Activated T-cell treated with anti-CD3 and anti-CD28 coated beads, Interleukin-2, amount 50 U/mL, for 4 hours (primary cell): ENCODE measurements around the gene GPC1. TPM values are rescaled to one million over a fixed set of nuclear protein-coding genes. Genes with fewer than 3 reads are reported as not detected.

Source experiments
- ATAC-seq, 2 donors: fragments of 200-7000 bp; cut with Tn5 transposase; one replicate each; pipeline ENCODE4 v1.10.0; 2021
- DNase-seq: peaks from one replicate; pipeline ENCODE4 v3.0.0-alpha.2; 2020
- H3K27me3 Mint-ChIP-seq: one replicate; pipeline ENCODE4 v1.8.0; 2021; ENCODE audit warnings: low read depth, mixed read lengths
- H3K36me3 Mint-ChIP-seq: one replicate; pipeline ENCODE4 v1.8.0; 2022; ENCODE audit warnings: mixed read lengths; ENCODE audit not compliant: insufficient read depth
- H3K4me1 Mint-ChIP-seq: one replicate; pipeline ENCODE4 v1.8.0; 2021; ENCODE audit warnings: low read depth, mixed read lengths
- H3K4me3 Mint-ChIP-seq: one replicate; pipeline ENCODE4 v1.8.0; 2021; ENCODE audit warnings: mild to moderate bottlenecking, moderate library complexity, mixed read lengths
- H3K9me3 Mint-ChIP-seq: one replicate; pipeline ENCODE4 v1.8.0; 2021; ENCODE audit warnings: mixed read lengths
- total RNA-seq, 3 donors: library from RNA; stranded (reverse); gene quantifications; one replicate each; pipeline ENCODE4 v1.2.1, GENCODE V29; 2021

Gene GPC1
- total RNA-seq, 3 donors from 2014 or later: 3.7 to 6.3 (median 5.9) TPM

DNA sequence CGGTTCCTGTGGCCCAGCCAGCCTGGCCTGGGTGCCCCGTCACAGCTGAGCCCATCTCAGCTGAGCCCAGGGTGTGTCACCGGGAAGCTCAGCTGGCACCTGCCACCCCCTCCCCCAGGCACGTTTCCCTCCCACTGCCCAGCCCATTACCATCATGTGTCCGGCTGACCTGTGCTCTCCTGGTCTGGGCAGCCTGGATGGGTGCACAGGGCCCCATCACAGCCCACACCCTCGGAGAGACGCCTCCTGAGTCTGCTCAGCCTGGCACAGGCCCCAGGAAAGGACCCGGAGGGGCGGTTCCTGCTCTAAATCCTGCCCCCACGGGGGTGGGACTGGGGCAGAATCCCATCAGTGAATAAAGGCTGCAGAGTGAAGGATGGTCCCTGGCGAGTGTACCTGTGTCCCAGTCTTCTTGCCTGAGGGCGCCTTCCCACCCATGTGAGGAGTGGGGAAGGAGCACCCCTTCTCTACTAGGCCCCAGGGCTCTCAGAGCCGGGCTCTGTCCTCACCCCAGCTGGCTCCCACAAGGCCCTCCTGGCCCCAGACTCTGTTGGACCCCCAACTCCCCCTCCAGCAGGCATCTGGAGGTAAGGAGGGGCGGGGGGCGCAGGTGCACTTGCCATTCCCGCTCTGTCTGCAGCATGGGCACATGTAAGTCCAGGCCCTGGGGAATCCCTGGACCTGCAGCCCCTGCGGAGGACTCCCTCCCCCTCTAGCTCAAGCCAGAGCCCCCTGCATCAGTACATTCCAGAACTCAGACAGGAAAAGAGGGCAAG is 21.2 kb downstream of the GPC1 start:
- DNase-seq: no peak
- Mint-ChIP-seq H3K27me3 (peaks cover 26% of the 10 kb centered on the region), H3K4me1 (peaks cover 11% of the 10 kb centered on the region), H3K4me3 (no peak overlapping the region), H3K9me3 (no peaks in the 10 kb centered on the region), H3K36me3 (no peaks in the 10 kb centered on the region)
- no peak for ATAC-seq

DNA sequence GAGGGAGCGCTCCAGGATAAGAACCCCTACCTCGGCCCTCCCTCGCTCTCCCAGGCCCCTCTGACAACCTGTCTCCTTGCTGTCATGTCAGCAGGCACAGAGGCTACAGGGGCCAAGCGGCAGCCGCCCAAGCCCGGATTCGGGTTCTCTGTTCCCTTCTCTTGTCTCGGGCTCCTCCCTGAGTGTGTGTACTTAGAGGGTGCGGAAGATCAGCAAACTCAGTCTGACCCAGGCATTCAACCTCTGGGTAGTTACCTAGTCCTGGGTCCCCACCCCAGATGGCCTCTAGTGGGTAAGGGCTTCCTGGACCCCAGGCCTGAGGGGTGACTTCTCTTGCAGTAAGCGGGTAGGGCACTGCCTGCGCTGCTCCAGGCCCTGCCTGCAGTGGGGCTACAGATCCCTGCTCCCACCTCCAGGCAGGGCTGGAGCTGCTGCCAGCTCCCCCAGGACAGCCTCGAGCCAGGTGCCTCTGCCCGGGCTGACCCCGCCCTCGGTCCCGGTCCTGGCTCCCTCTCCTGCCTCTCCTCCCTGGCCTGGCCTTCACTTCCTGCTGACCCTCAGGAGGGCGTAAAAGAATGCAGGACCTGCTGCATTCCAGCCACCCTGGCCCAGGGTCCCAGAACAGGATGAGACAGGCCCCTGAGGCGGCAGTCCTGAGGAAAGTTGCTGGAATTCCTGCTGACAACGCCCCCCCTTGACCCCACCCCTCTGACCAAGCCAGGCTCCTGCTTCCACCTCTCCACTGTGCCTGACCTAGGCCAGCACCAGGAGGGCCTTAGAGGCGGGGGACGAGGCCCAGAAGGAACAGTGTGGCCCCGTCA is 22.0 kb downstream of the GPC1 start:
- peaks cover 9% of the 10 kb centered on the region for H3K4me1 Mint-ChIP-seq
- no peak overlapping the region for H3K4me3 Mint-ChIP-seq
- no peaks in the 10 kb centered on the region for H3K36me3 Mint-ChIP-seq
- H3K9me3 Mint-ChIP-seq: no peaks in the 10 kb centered on the region
- no peak for DNase-seq
- ATAC-seq: no peak
- peaks cover 22% of the 10 kb centered on the region for H3K27me3 Mint-ChIP-seq

DNA sequence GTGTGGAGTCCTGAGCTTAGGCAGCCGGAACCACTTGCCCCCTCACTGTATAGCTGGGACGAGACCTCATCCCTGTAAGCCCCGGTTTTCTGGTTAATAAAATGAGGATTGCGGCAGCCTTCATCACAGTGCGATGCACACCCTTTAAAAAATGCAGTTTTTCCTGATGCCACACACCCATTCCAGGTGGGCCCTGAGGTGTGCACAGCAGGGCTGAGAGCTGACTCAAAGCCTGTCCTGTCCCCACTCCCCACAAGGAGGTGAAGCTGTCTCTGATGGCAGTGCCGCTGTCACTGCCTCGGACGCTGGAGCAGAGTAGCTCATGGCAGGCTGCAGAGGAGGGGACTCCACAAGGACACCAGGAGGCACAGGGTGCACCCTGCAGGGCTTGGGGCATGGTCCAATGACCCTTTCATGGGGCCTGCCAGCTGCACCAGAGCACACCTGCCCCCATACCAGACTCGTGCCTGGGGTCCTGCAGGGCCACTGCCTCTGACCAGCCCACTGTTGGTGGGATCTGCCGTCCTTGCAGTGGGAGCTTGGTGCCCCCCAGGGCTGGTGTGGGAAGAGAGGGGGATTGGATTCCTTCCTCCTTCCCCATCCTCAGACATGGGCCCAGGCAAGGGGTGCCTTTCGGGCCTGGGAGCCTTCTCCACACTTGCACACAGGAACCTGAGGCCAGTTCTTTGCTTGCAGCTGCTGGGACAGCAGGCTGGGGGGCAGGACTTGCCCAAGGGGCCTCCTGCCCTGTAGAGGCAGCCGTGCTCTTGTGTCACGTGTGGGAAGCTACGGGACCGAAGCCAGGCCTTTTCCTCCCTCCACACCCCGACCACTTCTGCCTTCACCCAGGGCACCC is 22.8 kb downstream of the GPC1 start:
- no peak for ATAC-seq
- no peak for DNase-seq
- Mint-ChIP-seq H3K9me3 (no peaks in the 10 kb centered on the region), H3K4me3 (no peak overlapping the region), H3K36me3 (no peaks in the 10 kb centered on the region), H3K27me3 (peaks cover 22% of the 10 kb centered on the region), H3K4me1 (peaks cover 9% of the 10 kb centered on the region)

DNA sequence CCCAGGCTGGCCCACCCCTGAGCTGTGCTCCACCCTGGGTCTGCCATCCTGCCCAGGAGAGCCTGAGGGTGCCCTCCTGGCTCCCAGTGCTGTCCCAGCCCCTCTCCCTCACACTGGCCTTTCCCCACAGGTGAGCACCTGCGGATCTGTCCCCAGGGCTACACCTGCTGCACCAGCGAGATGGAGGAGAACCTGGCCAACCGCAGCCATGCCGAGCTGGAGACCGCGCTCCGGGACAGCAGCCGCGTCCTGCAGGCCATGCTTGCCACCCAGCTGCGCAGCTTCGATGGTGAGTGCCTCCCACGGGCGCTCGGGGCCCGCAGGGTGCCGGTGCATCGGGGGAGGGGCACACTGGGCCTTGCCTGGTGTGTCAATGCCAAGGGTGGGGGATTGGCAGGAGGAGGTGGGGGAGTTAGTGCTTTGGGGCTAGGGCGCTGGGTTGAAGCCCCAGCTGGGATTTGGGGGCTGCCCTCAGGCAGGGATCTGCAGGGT is 23.5 kb downstream of the GPC1 start:
- H3K9me3 Mint-ChIP-seq: no peaks in the 10 kb centered on the region
- H3K36me3 Mint-ChIP-seq: no peaks in the 10 kb centered on the region
- ATAC-seq (no peak), DNase-seq (no peak)
- H3K27me3 Mint-ChIP-seq: peaks cover 20% of the 10 kb centered on the region
- H3K4me3 Mint-ChIP-seq: no peak overlapping the region
- H3K4me1 Mint-ChIP-seq: peaks cover 8% of the 10 kb centered on the region

DNA sequence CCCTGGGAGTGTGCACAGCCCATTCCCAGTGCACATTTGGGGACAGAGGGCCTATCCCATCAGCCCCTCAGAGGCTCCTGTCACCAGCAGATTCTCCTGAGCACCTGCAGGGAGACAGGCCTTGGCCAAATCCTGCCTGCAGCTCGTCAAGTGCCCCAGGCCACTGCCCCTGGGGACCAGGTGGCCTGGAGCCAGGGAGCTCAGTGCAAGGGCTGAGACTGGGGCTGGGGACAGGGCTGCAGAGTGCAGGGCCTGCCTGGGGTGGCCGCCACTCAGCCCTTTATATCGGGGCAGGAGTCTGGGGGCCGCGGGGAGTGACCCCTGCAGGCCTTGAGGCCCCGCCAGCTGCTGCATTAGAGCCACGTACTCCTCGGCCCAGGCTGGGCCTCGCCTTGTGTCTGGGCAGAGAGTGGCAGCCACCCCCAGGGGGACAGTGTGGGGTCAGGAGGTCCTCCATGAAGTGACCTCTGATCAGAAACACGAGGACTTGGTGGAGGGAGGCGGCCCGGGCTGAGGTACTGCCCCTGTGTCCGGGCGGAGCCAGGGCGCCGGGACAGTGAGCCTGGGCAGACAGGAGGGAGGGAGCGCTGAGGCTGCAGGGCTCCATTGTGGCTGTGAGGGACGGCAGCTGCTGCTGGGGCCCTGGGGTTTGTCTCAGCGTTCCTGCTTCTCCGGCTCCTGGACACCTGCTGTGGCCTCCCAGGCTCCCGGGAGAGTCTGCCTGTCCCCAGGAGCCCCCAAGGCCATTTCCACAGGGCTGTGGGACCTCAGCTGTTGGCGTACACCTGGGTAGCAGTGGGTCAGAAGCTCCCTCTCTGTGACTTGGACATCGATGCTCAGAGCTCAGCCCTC is 24.2 kb downstream of the GPC1 start:
- Mint-ChIP-seq H3K27me3 (peaks cover 13% of the 10 kb centered on the region), H3K36me3 (no peaks in the 10 kb centered on the region), H3K9me3 (no peaks in the 10 kb centered on the region), H3K4me3 (no peak overlapping the region), H3K4me1 (peaks cover 5% of the 10 kb centered on the region)
- no peak for ATAC-seq
- DNase-seq: no peak

DNA sequence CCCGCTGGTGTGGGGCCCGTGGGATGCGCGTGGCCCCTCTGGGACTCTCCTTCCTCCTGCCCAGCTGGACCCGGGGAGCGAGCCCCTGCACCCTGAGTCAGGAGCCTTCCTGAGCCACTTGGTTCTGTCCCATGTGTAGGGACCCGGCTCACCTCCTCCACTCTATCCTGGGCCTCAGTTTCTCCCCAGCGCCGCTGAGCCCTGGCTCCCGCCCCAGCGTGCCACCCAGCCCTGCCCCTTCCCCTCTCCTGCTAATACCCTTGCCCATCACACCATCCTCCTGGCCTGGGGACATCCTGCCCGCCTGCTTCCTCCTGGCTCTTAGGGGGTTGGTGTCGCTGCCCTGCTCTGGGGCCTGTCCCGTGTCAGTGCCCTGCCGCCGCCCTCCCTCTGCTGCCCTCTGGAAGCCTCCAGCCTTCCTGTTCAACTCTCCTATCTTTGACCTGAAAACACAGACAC is 24.8 kb downstream of the GPC1 start:
- DNase-seq (peak; percentile 1), ATAC-seq (no peak)
- H3K36me3 Mint-ChIP-seq: no peaks in the 10 kb centered on the region
- no peaks in the 10 kb centered on the region for H3K4me1 Mint-ChIP-seq
- H3K9me3 Mint-ChIP-seq: no peaks in the 10 kb centered on the region
- no peak overlapping the region for H3K4me3 Mint-ChIP-seq
- peaks cover 7% of the 10 kb centered on the region for H3K27me3 Mint-ChIP-seq

DNA sequence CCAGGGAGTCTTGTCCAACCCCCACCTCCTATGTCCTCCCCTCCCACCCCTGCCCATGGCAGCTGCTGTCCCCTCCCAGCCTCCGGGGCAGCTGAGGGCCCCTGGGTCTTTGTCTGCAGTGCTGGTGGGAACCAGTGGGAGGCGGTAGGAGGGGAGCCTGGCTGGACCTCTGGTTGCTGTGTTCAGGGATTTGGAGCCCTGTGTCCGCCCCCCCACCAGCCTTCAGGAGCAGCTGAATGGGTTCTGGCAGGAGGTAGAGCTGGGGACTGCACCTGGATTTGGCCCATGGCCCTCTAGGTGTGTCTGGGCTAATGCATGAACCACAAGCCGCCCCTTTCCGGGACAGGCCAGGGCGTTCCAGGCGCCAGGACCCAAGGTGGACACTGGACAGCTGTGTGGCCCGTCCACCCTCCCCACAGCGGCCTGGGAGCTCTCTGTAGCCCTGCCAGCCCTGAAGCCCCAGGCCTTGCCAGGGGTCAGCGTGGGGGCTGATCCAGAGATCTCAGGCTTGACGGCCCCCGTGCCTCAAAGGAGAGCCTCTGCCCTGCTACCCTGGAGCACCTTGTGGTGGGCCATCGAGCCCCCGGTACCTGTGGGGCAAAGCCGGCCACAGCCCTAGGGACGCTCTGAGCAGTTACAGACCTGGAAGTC is 25.4 kb downstream of the GPC1 start:
- H3K4me1 Mint-ChIP-seq: no peaks in the 10 kb centered on the region
- H3K36me3 Mint-ChIP-seq: no peaks in the 10 kb centered on the region
- DNase-seq: peak; percentile 2
- ATAC-seq: no peak
- H3K9me3 Mint-ChIP-seq: no peaks in the 10 kb centered on the region
- H3K27me3 Mint-ChIP-seq: peaks cover 7% of the 10 kb centered on the region
- no peak overlapping the region for H3K4me3 Mint-ChIP-seq

DNA sequence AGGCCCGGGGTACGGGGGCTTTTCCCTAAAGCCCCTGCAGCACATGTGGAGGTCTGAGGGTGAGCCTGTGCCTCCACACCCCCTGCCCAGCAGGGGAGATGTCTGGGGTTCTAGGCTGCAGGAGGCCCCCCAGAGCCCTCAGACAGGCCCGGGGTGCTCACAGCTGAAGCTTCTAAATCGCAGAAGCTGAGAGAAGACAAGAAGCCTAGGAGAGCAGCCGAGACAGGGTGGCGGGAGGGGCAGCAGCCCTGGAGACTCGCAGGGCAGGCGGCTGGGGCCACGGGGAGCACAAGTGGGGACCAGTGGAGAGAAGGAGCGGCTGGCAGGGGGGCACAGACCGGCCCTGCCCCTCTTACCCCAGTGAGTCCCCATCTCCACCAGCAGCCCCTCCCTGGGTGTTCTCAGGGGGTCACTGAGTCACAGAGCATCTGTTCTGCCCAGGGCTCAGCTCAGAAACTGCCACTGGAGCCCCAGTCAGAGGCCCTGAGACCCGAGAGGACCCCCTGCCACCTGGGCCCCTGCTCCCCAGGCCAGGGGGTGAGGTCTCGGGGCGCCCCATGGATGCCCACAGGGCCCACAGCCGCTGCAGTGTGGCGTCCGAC is 26.1 kb downstream of the GPC1 start:
- H3K4me3 Mint-ChIP-seq: no peak overlapping the region
- ATAC-seq (no peak), DNase-seq (peak; percentile 1)
- peaks cover 6% of the 10 kb centered on the region for H3K27me3 Mint-ChIP-seq
- H3K36me3 Mint-ChIP-seq: no peaks in the 10 kb centered on the region
- H3K9me3 Mint-ChIP-seq: no peaks in the 10 kb centered on the region
- no peaks in the 10 kb centered on the region for H3K4me1 Mint-ChIP-seq

DNA sequence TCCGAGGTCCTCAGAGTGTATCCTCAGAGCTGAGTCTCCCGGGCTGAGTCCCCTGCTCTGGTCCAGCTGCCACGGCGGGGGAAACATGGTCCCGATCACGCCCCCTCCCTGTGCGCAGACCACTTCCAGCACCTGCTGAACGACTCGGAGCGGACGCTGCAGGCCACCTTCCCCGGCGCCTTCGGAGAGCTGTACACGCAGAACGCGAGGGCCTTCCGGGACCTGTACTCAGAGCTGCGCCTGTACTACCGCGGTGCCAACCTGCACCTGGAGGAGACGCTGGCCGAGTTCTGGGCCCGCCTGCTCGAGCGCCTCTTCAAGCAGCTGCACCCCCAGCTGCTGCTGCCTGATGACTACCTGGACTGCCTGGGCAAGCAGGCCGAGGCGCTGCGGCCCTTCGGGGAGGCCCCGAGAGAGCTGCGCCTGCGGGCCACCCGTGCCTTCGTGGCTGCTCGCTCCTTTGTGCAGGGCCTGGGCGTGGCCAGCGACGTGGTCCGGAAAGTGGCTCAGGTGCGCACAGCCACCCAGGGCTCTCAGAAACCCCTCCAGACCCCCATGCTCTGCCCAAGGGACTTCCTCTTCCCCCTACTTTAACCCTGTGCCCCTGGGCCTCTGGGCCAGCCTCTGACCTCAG is 26.7 kb downstream of the GPC1 start:
- Mint-ChIP-seq H3K4me1 (no peaks in the 10 kb centered on the region), H3K36me3 (no peaks in the 10 kb centered on the region), H3K4me3 (no peak overlapping the region), H3K9me3 (no peaks in the 10 kb centered on the region), H3K27me3 (peaks cover 4% of the 10 kb centered on the region)
- no peak for ATAC-seq
- DNase-seq: peak; percentile 2

DNA sequence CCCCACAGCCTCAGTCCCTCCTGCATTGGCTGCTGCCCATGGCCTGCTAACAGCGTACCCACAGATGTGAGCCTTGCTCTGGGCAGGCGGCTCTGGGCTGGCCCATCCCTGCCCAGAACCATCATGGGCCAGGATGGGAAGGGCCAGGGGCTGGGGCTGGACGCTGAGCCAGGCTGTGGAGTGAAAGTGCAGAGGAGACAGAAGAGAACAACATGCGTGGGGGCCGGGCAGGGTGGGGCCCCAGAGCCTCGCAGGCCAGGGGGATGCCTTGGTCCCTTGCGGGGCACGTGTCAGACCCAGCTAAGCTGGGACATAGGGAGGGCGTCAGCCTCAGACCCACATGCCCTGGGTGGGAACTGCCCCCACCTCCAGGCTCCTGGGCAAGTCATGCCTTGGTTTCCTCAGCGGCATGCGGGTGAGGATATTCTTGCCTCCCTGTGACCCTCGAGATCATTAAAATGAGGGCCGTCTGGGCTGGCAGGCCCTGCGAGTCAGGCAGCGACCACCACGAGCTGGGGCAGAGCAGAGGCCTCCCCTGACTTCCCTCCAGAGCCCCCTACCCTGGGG is 27.3 kb downstream of the GPC1 start:
- no peak for ATAC-seq
- H3K36me3 Mint-ChIP-seq: no peaks in the 10 kb centered on the region
- no peaks in the 10 kb centered on the region for H3K9me3 Mint-ChIP-seq
- peaks cover 4% of the 10 kb centered on the region for H3K27me3 Mint-ChIP-seq
- no peak for DNase-seq
- H3K4me3 Mint-ChIP-seq: no peak overlapping the region
- H3K4me1 Mint-ChIP-seq: no peaks in the 10 kb centered on the region

DNA sequence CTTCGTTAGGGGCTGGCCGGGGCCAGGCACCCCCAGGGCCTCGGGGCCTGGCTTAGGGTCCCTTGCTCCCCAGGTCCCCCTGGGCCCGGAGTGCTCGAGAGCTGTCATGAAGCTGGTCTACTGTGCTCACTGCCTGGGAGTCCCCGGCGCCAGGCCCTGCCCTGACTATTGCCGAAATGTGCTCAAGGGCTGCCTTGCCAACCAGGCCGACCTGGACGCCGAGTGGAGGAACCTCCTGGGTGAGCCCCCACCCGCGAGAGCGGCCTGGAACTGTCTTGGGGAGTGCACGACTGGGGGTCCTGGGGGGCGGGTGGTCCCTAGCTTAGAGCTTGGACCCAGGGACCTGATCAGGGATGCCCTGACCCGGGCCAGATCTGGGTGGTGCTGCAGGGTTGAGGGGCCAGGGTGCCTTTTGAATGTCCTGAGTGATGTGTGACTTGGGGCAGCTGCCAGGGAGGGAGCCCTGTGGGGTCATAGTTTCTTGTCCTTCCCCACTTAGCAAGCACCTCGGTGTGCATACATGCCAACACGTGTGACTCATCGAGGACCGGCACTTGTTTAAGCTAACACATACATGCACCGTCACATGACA is 27.9 kb downstream of the GPC1 start:
- no peaks in the 10 kb centered on the region for H3K36me3 Mint-ChIP-seq
- DNase-seq (peak; percentile 4), ATAC-seq (no peak)
- no peak overlapping the region for H3K4me3 Mint-ChIP-seq
- no peaks in the 10 kb centered on the region for H3K4me1 Mint-ChIP-seq
- H3K27me3 Mint-ChIP-seq: no peaks in the 10 kb centered on the region
- no peaks in the 10 kb centered on the region for H3K9me3 Mint-ChIP-seq
